ENCODE data around the gene NBR1.

GRCh38 chr17:43216369-43216761, 45.4 kb downstream of the NBR1 start:
- TF ChIP-seq, protein P1, sequence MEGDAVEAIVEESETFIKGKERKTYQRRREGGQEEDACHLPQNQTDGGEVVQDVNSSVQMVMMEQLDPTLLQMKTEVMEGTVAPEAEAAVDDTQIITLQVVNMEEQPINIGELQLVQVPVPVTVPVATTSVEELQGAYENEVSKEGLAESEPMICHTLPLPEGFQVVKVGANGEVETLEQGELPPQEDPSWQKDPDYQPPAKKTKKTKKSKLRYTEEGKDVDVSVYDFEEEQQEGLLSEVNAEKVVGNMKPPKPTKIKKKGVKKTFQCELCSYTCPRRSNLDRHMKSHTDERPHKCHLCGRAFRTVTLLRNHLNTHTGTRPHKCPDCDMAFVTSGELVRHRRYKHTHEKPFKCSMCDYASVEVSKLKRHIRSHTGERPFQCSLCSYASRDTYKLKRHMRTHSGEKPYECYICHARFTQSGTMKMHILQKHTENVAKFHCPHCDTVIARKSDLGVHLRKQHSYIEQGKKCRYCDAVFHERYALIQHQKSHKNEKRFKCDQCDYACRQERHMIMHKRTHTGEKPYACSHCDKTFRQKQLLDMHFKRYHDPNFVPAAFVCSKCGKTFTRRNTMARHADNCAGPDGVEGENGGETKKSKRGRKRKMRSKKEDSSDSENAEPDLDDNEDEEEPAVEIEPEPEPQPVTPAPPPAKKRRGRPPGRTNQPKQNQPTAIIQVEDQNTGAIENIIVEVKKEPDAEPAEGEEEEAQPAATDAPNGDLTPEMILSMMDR (IDR thresholded peaks at IDR 0.05; ENCODE audit: insufficient read depth, low read length), result no peak
- TF ChIP-seq POLR2AphosphoS5 (IDR thresholded peaks at IDR 0.05; ENCODE audit: low read depth) (no peak), REST (IDR thresholded peaks at IDR 0.05; ENCODE audit: insufficient replicate concordance, low read depth) (no peak), GABPA (IDR thresholded peaks at IDR 0.05; ENCODE audit: low read depth) (no peak), SPI1 (IDR thresholded peaks at IDR 0.05; ENCODE audit: borderline replicate concordance, low read depth) (no peak)

Measured in HL-60 (cell line).